Endothelial cell of umbilical vein (primary cell): Measurements from ENCODE around the gene PRRX2.

ENCODE experiments used
- CTCF ChIP-seq, 2 donors: IDR thresholded peaks; 1 replicate in 1 of 2; 2 replicates in 1 of 2; pipeline ENCODE4 v1.5.1; 2011; ENCODE audit warnings: low read length in 2 of 2, mild to moderate bottlenecking in 2 of 2, moderate library complexity in 2 of 2, control low read depth in 1 of 2, inconsistent platforms in 1 of 2, low read depth in 1 of 2; ENCODE audit not compliant: insufficient read depth in 1 of 2; ENCODE audit errors: extremely low read depth in 1 of 2
- POLR2A ChIP-seq: IDR thresholded peaks from 2 replicates; pipeline ENCODE4 v1.6.1; 2012; ENCODE audit warnings: low read depth, mild to moderate bottlenecking, control low read depth, low read length

GRCh38 chr9:129731477-129732085 is 66.1 kb downstream of the PRRX2 start:
- TF ChIP-seq POLR2A: no peak
- no peak for TF ChIP-seq CTCF (IDR thresholded peaks at IDR 0.05; ENCODE audit: extremely low read depth in 1 of 2, insufficient read depth in 1 of 2, low read depth in 1 of 2, low read length in 2 of 2)
